Uterus (tissue), 4 donors: ENCODE results near the gene FHDC1. TPM values are rescaled to one million over a fixed set of nuclear protein-coding genes. Genes with fewer than 3 reads are reported as not detected.

ENCODE experiments used
- DNase-seq, 2 donors: peaks; one replicate each; pipeline ENCODE4 v3.0.0-alpha.2; 2019 to 2020
- H3K27ac ChIP-seq, 2 donors: fragments of 200-600 bp; sonication (generic); 1 replicate in 1 of 2; 2 replicates in 1 of 2; pipeline ENCODE4 v1.5.1; 2016 to 2018
- H3K27me3 ChIP-seq, 2 donors: fragments of 200-600 bp; sonication (generic); one replicate each; pipeline ENCODE4 v1.5.1; 2018 to 2019; ENCODE audit warnings: control low read depth in 1 of 2
- H3K36me3 ChIP-seq, 2 donors: fragments of 200-600 bp; sonication (generic); one replicate each; pipeline ENCODE4 v1.5.1; 2019; ENCODE audit warnings: control low read depth in 1 of 2
- H3K4me1 ChIP-seq, 2 donors: fragments of 200-600 bp; sonication (generic); one replicate each; pipeline ENCODE4 v1.5.1; 2018 to 2019; ENCODE audit warnings: control low read depth in 1 of 2
- H3K4me3 ChIP-seq, 2 donors: fragments of 200-600 bp; sonication (generic); 1 replicate in 1 of 2; 2 replicates in 1 of 2; pipeline ENCODE4 v1.5.1; 2018 to 2019; ENCODE audit warnings: mild to moderate bottlenecking in 1 of 2
- H3K9me3 ChIP-seq, 2 donors: fragments of 200-600 bp; sonication (generic); one replicate each; pipeline ENCODE4 v1.5.1; 2019; ENCODE audit warnings: control low read depth in 1 of 2
- POLR2A ChIP-seq, 2 donors: fragments of 450-650 bp; IDR thresholded peaks; one replicate each; pipeline ENCODE4 v1.6.1; 2016; ENCODE audit warnings: antibody characterized with exemption in 2 of 2, mild to moderate bottlenecking in 1 of 2, moderate library complexity in 1 of 2
- intact Hi-C: fragments of 100-400 bp; cut with DNase I; formaldehyde crosslinking; loops from one replicate; pipeline ENCODE4 v1.15.1; 2023; ENCODE audit warnings: low total_unique reads
- total RNA-seq, 4 donors: library from RNA; depleted of rRNA in 3 of 4; stranded (reverse); fragments of >200 nt in 3 of 4; gene quantifications; one replicate each; pipeline versions ENCODE4 v1.1.0 to v1.2.4, GENCODE V29; 2014 to 2023
- TF ChIP-seq, protein P1 (sequence below), 4 experiments: fragments of 200-600 bp in 2 of 4; fragments of 450-650 bp in 2 of 4; sonication (generic) in 2 of 4; IDR thresholded peaks; one replicate each; pipeline ENCODE4 v1.5.1; 2016 to 2019; ENCODE audit warnings: antibody characterized with exemption in 4 of 4, mild to moderate bottlenecking in 2 of 4, moderate library complexity in 1 of 4
- donor health status: DM: yes; HTN: yes; CAD: no.

Gene FHDC1
- total RNA-seq, 4 donors from 2014 or later: 0.88 to 10.0 (median 2.9) TPM

DNA sequence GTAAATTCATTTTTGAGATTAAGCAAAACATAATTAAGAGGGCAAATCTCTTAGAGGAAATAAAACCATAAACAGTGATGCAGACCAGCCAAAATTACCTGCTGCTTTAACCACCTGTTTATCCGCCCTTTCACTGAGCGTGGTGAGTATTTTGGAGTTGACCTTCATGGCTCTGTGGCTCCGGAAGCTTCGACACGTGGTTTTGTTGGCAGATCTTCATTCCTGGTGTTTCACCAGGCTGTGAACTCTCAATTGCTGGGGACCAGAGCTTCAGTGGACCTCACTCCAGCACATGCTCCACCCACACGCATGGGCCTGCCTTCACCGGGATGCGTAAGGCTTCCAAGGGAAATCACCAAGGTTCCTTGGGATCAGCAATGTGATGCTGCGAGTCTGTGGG is 83.8 kb downstream of the FHDC1 start:
- no peaks in the 10 kb centered on the region for H3K27me3 ChIP-seq
- H3K27ac ChIP-seq: no peak overlapping the region
- intact Hi-C loops: no loop called here
- TF ChIP-seq, protein P1, sequence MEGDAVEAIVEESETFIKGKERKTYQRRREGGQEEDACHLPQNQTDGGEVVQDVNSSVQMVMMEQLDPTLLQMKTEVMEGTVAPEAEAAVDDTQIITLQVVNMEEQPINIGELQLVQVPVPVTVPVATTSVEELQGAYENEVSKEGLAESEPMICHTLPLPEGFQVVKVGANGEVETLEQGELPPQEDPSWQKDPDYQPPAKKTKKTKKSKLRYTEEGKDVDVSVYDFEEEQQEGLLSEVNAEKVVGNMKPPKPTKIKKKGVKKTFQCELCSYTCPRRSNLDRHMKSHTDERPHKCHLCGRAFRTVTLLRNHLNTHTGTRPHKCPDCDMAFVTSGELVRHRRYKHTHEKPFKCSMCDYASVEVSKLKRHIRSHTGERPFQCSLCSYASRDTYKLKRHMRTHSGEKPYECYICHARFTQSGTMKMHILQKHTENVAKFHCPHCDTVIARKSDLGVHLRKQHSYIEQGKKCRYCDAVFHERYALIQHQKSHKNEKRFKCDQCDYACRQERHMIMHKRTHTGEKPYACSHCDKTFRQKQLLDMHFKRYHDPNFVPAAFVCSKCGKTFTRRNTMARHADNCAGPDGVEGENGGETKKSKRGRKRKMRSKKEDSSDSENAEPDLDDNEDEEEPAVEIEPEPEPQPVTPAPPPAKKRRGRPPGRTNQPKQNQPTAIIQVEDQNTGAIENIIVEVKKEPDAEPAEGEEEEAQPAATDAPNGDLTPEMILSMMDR (IDR thresholded peaks at IDR 0.05): no peak
- no peak for TF ChIP-seq POLR2A (IDR thresholded peaks at IDR 0.05)
- no peak for DNase-seq
- H3K4me1 ChIP-seq: no peaks in the 10 kb centered on the region
- no peaks in the 10 kb centered on the region for H3K36me3 ChIP-seq
- no peak overlapping the region for H3K4me3 ChIP-seq
- no peaks in the 10 kb centered on the region for H3K9me3 ChIP-seq

DNA sequence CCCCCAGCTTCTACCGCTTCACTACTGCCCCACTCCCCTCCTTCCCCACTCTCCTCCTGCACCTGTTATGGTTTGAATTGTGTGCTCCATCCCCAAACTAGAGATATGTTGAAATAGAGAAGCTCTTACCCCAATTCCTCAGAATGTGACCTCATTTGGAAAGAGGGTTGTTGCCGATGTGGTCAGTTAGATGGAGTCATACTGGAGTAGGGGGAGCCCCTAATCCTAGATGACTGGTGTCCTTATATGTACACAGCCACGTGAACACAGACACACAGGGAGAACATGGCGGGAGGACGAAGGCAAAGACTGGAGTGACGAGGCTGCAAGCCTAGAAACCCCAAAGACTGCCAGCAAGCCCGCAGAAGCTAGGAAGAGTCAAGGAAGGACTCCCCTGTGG is 84.3 kb downstream of the FHDC1 start:
- intact Hi-C loops: no loop called here

GRCh38 chr4:153021276-153021675 is 85.2 kb downstream of the FHDC1 start:
- TF ChIP-seq, protein P1 (IDR thresholded peaks at IDR 0.05): no peak
- no peak for TF ChIP-seq POLR2A (IDR thresholded peaks at IDR 0.05)
- Histone ChIP-seq H3K27me3 (no peaks in the 10 kb centered on the region), H3K4me3 (no peak overlapping the region), H3K27ac (no peak overlapping the region), H3K9me3 (no peaks in the 10 kb centered on the region), H3K4me1 (no peaks in the 10 kb centered on the region), H3K36me3 (no peaks in the 10 kb centered on the region)
- no peak for DNase-seq
- intact Hi-C loops: no loop called here

More for the DNA sequence above, 84.3 kb downstream of the FHDC1 start:
- no peak overlapping the region for H3K4me3 ChIP-seq
- DNase-seq: no peak
- H3K27ac ChIP-seq: no peak overlapping the region
- no peaks in the 10 kb centered on the region for H3K27me3 ChIP-seq
- H3K9me3 ChIP-seq: no peaks in the 10 kb centered on the region
- TF ChIP-seq POLR2A (IDR thresholded peaks at IDR 0.05): no peak
- TF ChIP-seq, protein P1 (IDR thresholded peaks at IDR 0.05): no peak
- no peaks in the 10 kb centered on the region for H3K36me3 ChIP-seq
- H3K4me1 ChIP-seq: no peaks in the 10 kb centered on the region

- Histone ChIP-seq H3K4me3 (no peak overlapping the region), H3K4me1 (no peaks in the 10 kb centered on the region), H3K27ac (no peak overlapping the region), H3K27me3 (no peaks in the 10 kb centered on the region), H3K9me3 (no peaks in the 10 kb centered on the region), H3K36me3 (no peaks in the 10 kb centered on the region)
- intact Hi-C loops: no loop called here
- DNase-seq: no peak
- TF ChIP-seq, protein P1 (IDR thresholded peaks at IDR 0.05): no peak
- no peak for TF ChIP-seq POLR2A (IDR thresholded peaks at IDR 0.05)
Measured at GRCh38 chr4:153022241-153022715, 86.2 kb downstream of the FHDC1 start.

- Histone ChIP-seq H3K4me1 (no peaks in the 10 kb centered on the region), H3K27me3 (no peaks in the 10 kb centered on the region), H3K36me3 (no peaks in the 10 kb centered on the region), H3K27ac (no peak overlapping the region), H3K9me3 (no peaks in the 10 kb centered on the region), H3K4me3 (no peak overlapping the region)
- TF ChIP-seq, protein P1 (IDR thresholded peaks at IDR 0.05): no peak
- no peak for TF ChIP-seq POLR2A (IDR thresholded peaks at IDR 0.05)
- DNase-seq: no peak
- intact Hi-C loops: no loop called here
Measured at GRCh38 chr4:153023139-153023538, 87.0 kb downstream of the FHDC1 start.
